Neural progenitor cell (in vitro differentiated cells): ENCODE results near the gene ANKK1. TPM values are rescaled to one million over a fixed set of nuclear protein-coding genes. Genes with fewer than 3 reads are reported as not detected.

ENCODE experiments used
- DNase-seq: peaks from one replicate; pipeline ENCODE4 v3.0.0-alpha.2; 2016; ENCODE audit warnings: low spot score
- H2AFZ ChIP-seq: fragments of 200-600 bp; sonication (generic); replicated peaks from 2 replicates; pipeline ENCODE4 v1.6.1; 2016; ENCODE audit warnings: antibody characterized with exemption
- H3F3A ChIP-seq: fragments of 200-600 bp; sonication (generic); 2 replicates; pipeline ENCODE4 v1.6.1; 2016; ENCODE audit warnings: antibody characterized with exemption, low read depth
- H3K27ac ChIP-seq: fragments of 200-600 bp; sonication (generic); 2 replicates; pipeline ENCODE4 v1.5.1; 2016; ENCODE audit warnings: mild to moderate bottlenecking
- H3K27me3 ChIP-seq: fragments of 200-600 bp; sonication (generic); 2 replicates; pipeline ENCODE4 v1.6.1; 2016; ENCODE audit warnings: mild to moderate bottlenecking, moderate library complexity
- H3K36me3 ChIP-seq: fragments of 200-600 bp; sonication (generic); 2 replicates; pipeline ENCODE4 v1.5.1; 2016
- H3K4me1 ChIP-seq: fragments of 200-600 bp; sonication (generic); 2 replicates; pipeline ENCODE4 v1.6.1; 2016; ENCODE audit warnings: mixed run types
- H3K4me2 ChIP-seq: fragments of 200-600 bp; sonication (generic); 2 replicates; pipeline ENCODE4 v1.6.1; 2016
- H3K4me3 ChIP-seq: fragments of 200-600 bp; sonication (generic); 2 replicates; pipeline ENCODE4 v1.5.1; 2016
- H3K79me2 ChIP-seq: fragments of 200-600 bp; sonication (generic); 2 replicates; pipeline ENCODE4 v1.6.1; 2016; ENCODE audit warnings: low read depth
- H3K9ac ChIP-seq: fragments of 200-600 bp; sonication (generic); 2 replicates; pipeline ENCODE4 v1.6.1; 2016
- H3K9me3 ChIP-seq: fragments of 200-600 bp; sonication (generic); 2 replicates; pipeline ENCODE4 v1.5.1; 2016; ENCODE audit warnings: low read depth
- H4K20me1 ChIP-seq: fragments of 200-600 bp; sonication (generic); 2 replicates; pipeline ENCODE4 v1.6.1; 2016; ENCODE audit warnings: low read depth
- H3K27ac Mint-ChIP-seq: 3 replicates; pipeline ENCODE4 v1.8.0; 2021; ENCODE audit warnings: mixed read lengths
- H3K27me3 Mint-ChIP-seq: 2 replicates; pipeline ENCODE4 v1.8.0; 2022; ENCODE audit warnings: low read depth, mild to moderate bottlenecking, inconsistent platforms, moderate library complexity, mixed read lengths; ENCODE audit not compliant: insufficient read depth
- H3K36me3 Mint-ChIP-seq: 3 replicates; pipeline ENCODE4 v1.8.0; 2021; ENCODE audit warnings: mixed read lengths
- H3K4me1 Mint-ChIP-seq: 3 replicates; pipeline ENCODE4 v1.8.0; 2021; ENCODE audit warnings: mixed read lengths
- H3K4me3 Mint-ChIP-seq: 3 replicates; pipeline ENCODE4 v1.8.0; 2021; ENCODE audit warnings: mild to moderate bottlenecking, moderate library complexity, mixed read lengths
- H3K9me3 Mint-ChIP-seq: 3 replicates; pipeline ENCODE4 v1.8.0; 2020; ENCODE audit warnings: mixed read lengths
- EZH2 ChIP-seq: fragments of 200-600 bp; sonication (generic); IDR thresholded peaks from 2 replicates; pipeline ENCODE4 v1.6.1; 2017; ENCODE audit warnings: antibody characterized with exemption, mild to moderate bottlenecking, moderate library complexity
- EZH2phosphoT487 ChIP-seq: fragments of 200-600 bp; sonication (generic); IDR thresholded peaks from 2 replicates; pipeline ENCODE4 v1.6.1; 2017; ENCODE audit warnings: antibody characterized with exemption
- microRNA-seq: library from miRNA; unstranded; fragments of <30 nt; microRNA quantifications from one replicate; pipeline ENCODE4, GENCODE V29; 2016
- small RNA-seq: library from RNA; depleted of rRNA; stranded (forward); fragments of <200 nt; gene quantifications from one replicate; pipeline ENCODE3, GENCODE V24; 2015
- total RNA-seq: library from RNA; depleted of rRNA; stranded (reverse); fragments of >200 nt; gene quantifications from 2 replicates; pipeline ENCODE4 v1.2.3, GENCODE V29; 2015; ENCODE audit warnings: low replicate concordance
- TF ChIP-seq, protein P1 (sequence below): fragments of 200-600 bp; sonication (generic); IDR thresholded peaks from 2 replicates; pipeline ENCODE4 v1.5.1; 2017; ENCODE audit warnings: antibody characterized with exemption, mild to moderate bottlenecking

ANKK1 gene
- total RNA-seq, 1 donor from 2014 or later = not detected

DNA sequence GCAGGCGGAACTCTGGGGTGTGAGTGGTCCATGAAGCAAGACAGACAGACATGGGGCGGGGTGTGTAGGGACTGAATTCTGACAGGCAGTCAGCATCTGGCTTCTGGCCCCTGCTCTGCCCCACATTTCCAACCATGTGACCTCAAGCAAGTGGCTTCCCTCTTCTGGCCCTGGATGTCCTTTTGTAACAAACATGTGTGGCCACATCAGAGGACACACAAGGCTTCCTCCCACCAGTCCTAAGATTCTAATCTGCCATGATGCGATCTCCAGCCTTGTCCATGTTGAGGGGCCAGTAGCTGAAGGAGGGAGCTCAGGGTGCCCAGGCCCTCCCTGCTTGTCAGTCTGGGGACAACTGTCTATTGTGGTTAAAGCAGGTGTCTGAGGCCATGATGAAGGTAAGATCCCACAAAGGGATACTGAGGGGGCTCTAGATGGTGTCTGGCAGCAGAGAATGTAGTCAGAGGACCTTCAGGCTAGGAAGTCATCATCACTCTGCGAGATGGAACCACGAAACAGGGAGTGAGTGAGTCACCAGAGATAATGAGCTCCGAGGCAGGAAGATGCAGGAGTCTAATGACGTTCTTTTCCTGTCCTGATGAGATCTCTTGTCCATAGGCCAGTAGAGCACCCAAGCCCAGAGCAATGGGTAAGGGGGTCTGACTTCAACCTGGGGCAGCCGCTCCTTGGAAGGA is 60.2 kb downstream of the ANKK1 start:
- Histone ChIP-seq H3K4me1 (peaks cover under 1% of the 10 kb centered on the region), H3F3A (no peaks in the 10 kb centered on the region), H4K20me1 (no peaks in the 10 kb centered on the region), H3K27me3 (no peaks in the 10 kb centered on the region), H3K4me2 (no peak overlapping the region), H3K79me2 (no peaks in the 10 kb centered on the region), H3K36me3 (no peaks in the 10 kb centered on the region), H3K9me3 (no peaks in the 10 kb centered on the region), H2AFZ (no peak overlapping the region), H3K27ac (no peak overlapping the region), H3K4me3 (no peak overlapping the region), H3K9ac (no peak overlapping the region)
- no peaks in the 10 kb centered on the region for H3K9me3 Mint-ChIP-seq
- H3K4me3 Mint-ChIP-seq = no peak overlapping the region
- no peaks in the 10 kb centered on the region for H3K4me1 Mint-ChIP-seq
- no peaks in the 10 kb centered on the region for H3K36me3 Mint-ChIP-seq
- no peak overlapping the region for H3K27ac Mint-ChIP-seq
- no peak for TF ChIP-seq EZH2
- TF ChIP-seq, protein P1, sequence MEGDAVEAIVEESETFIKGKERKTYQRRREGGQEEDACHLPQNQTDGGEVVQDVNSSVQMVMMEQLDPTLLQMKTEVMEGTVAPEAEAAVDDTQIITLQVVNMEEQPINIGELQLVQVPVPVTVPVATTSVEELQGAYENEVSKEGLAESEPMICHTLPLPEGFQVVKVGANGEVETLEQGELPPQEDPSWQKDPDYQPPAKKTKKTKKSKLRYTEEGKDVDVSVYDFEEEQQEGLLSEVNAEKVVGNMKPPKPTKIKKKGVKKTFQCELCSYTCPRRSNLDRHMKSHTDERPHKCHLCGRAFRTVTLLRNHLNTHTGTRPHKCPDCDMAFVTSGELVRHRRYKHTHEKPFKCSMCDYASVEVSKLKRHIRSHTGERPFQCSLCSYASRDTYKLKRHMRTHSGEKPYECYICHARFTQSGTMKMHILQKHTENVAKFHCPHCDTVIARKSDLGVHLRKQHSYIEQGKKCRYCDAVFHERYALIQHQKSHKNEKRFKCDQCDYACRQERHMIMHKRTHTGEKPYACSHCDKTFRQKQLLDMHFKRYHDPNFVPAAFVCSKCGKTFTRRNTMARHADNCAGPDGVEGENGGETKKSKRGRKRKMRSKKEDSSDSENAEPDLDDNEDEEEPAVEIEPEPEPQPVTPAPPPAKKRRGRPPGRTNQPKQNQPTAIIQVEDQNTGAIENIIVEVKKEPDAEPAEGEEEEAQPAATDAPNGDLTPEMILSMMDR = no peak
- no peak for TF ChIP-seq EZH2phosphoT487
- no peak for DNase-seq
- H3K27me3 Mint-ChIP-seq = peaks cover 6% of the 10 kb centered on the region

DNA sequence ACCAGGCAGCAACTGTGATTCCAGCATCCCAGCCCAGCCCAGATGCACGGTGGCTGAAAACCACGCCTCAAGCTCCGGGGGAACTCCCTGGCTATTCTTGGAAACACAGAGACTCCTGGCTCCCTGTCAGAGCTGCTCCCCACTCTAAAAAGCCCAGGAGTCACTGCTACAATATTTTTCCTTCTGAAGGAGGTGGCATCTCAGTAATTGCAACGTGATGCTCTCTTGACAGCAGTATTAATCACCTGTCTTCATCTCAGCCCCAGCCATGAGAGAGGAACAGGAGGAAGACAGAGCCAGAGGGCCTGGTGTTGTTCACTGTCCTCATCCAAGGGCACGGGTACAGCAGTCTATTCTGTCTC is 60.7 kb downstream of the ANKK1 start:
- Histone ChIP-seq H3K27ac (no peak overlapping the region), H3F3A (no peaks in the 10 kb centered on the region), H3K4me1 (no peaks in the 10 kb centered on the region), H3K79me2 (no peaks in the 10 kb centered on the region), H4K20me1 (no peaks in the 10 kb centered on the region), H3K9ac (no peak overlapping the region), H3K27me3 (no peaks in the 10 kb centered on the region), H3K4me3 (no peak overlapping the region), H3K9me3 (no peaks in the 10 kb centered on the region), H3K4me2 (no peak overlapping the region), H3K36me3 (no peaks in the 10 kb centered on the region), H2AFZ (no peak overlapping the region)
- H3K27me3 Mint-ChIP-seq = peaks cover 6% of the 10 kb centered on the region
- no peak for DNase-seq
- TF ChIP-seq EZH2phosphoT487 (no peak), EZH2 (no peak)
- TF ChIP-seq, protein P1 = no peak
- no peaks in the 10 kb centered on the region for H3K9me3 Mint-ChIP-seq
- no peaks in the 10 kb centered on the region for H3K4me1 Mint-ChIP-seq
- H3K27ac Mint-ChIP-seq = no peak overlapping the region
- H3K36me3 Mint-ChIP-seq = no peaks in the 10 kb centered on the region
- H3K4me3 Mint-ChIP-seq = no peak overlapping the region

DNA sequence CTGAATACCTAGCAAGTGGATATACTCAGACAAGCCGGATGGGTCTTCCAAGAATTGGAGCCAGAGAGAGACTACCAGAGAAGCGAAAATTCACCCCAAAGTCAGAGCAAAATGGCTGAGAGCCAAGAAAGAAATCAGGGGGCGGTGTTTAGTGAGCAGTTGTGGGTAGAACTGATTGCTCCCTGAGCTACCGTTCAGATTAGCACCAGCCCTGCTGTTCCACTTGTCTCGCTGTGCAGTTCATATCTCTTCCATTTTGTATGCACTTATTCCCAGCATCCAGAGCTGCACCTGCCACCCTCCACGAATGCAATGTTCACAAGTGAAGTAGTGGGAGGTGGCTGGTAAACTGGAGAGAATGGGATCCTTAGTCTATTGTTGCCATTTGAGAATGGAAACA is 62.2 kb downstream of the ANKK1 start:
- H3K4me1 Mint-ChIP-seq = no peaks in the 10 kb centered on the region
- Histone ChIP-seq H3K27me3 (no peaks in the 10 kb centered on the region), H3K9ac (no peak overlapping the region), H2AFZ (no peak overlapping the region), H3K79me2 (no peaks in the 10 kb centered on the region), H4K20me1 (no peaks in the 10 kb centered on the region), H3K9me3 (no peaks in the 10 kb centered on the region), H3K36me3 (no peaks in the 10 kb centered on the region), H3F3A (no peaks in the 10 kb centered on the region), H3K4me1 (no peaks in the 10 kb centered on the region), H3K27ac (no peak overlapping the region), H3K4me3 (no peak overlapping the region), H3K4me2 (no peak overlapping the region)
- H3K4me3 Mint-ChIP-seq = no peak overlapping the region
- TF ChIP-seq EZH2 (no peak), EZH2phosphoT487 (no peak)
- TF ChIP-seq, protein P1 = no peak
- peaks cover 6% of the 10 kb centered on the region for H3K27me3 Mint-ChIP-seq
- no peaks in the 10 kb centered on the region for H3K36me3 Mint-ChIP-seq
- DNase-seq = no peak
- no peak overlapping the region for H3K27ac Mint-ChIP-seq
- H3K9me3 Mint-ChIP-seq = no peaks in the 10 kb centered on the region

Small RNA genes lying within 50 kb of the gene (microRNA-seq; reads per million reads assigned to microRNA genes)
- gene MIR4301 = not detected

Small RNA genes lying within 50 kb of the gene (small RNA-seq; reads per million reads assigned to genes)
- gene MIR4301 = not detected

Other genes starting within 250 kb of the ANKK1 start
- 21.8 and 33.4 TPM in 2 replicates for gene TTC12, start 73.2 kb upstream of the ANKK1 start, total RNA-seq
- 0.06 and 0.21 TPM in 2 replicates for gene DRD2, start 87.6 kb downstream of the ANKK1 start, total RNA-seq